Sigmoid colon (tissue), 7 donors: ENCODE data around the gene ATG5. TPM values are rescaled to one million over a fixed set of nuclear protein-coding genes. Genes with fewer than 3 reads are reported as not detected.
"Not testable (repeated sequence)": the region's sequence is repeated elsewhere in the genome, so short reads cannot be mapped to it uniquely, and the experiment has no call there.

Experiments
- DNase-seq: peaks from one replicate; pipeline ENCODE4 v3.0.0-alpha.2; 2019
- H3K27ac ChIP-seq, 4 donors: fragments of 200-600 bp; sonication (generic); one replicate each; pipeline ENCODE4 v1.5.1; 2016 to 2019; ENCODE audit warnings: mild to moderate bottlenecking in 1 of 4
- H3K27me3 ChIP-seq, 3 donors: fragments of 200-600 bp; sonication (generic); one replicate each; pipeline ENCODE4 v1.5.1; 2019; ENCODE audit warnings: mild to moderate bottlenecking in 1 of 3
- H3K36me3 ChIP-seq, 4 donors: fragments of 200-600 bp; sonication (generic); one replicate each; pipeline ENCODE4 v1.5.1; 2016 to 2019
- H3K4me1 ChIP-seq, 4 donors: fragments of 200-600 bp; sonication (generic); one replicate each; pipeline ENCODE4 v1.5.1; 2017 to 2019
- H3K4me3 ChIP-seq, 4 donors: fragments of 200-600 bp; sonication (generic); one replicate each; pipeline ENCODE4 v1.5.1; 2017 to 2019; ENCODE audit warnings: mild to moderate bottlenecking in 2 of 4, moderate library complexity in 1 of 4
- H3K9me3 ChIP-seq, 4 donors: fragments of 200-600 bp in 3 of 4; sonication (generic) in 3 of 4; one replicate each; pipeline versions ENCODE4 v1.5.1 to v1.6.1; 2013 to 2019
- CTCF ChIP-seq, 4 experiments: fragments of 450-650 bp in 3 of 4; fragments of 200-600 bp in 1 of 4; IDR thresholded peaks; one replicate each; pipeline ENCODE4 v1.5.1; 2016 to 2019; ENCODE audit warnings: antibody characterized with exemption in 4 of 4, mild to moderate bottlenecking in 3 of 4, moderate library complexity in 2 of 4
- EP300 ChIP-seq, 4 donors: sonication (generic); formaldehyde crosslinking; IDR thresholded peaks; one replicate each; pipeline ENCODE4 v1.6.1; 2017; ENCODE audit warnings: antibody characterized with exemption in 4 of 4
- POLR2A ChIP-seq, 2 donors: fragments of 450-650 bp; IDR thresholded peaks; one replicate each; pipeline ENCODE4 v1.6.1; 2016; ENCODE audit warnings: antibody characterized with exemption in 2 of 2, mild to moderate bottlenecking in 2 of 2, moderate library complexity in 2 of 2
- POLR2AphosphoS5 ChIP-seq, 4 donors: sonication (generic); formaldehyde crosslinking; IDR thresholded peaks; one replicate each; pipeline ENCODE4 v1.6.1; 2017; ENCODE audit warnings: antibody characterized with exemption in 4 of 4
- WGBS, 2 donors: extraction: QIAGEN DNeasy Blood & Tissue Kit; methylation state at CpG; one replicate each; pipeline ENCODE4 v1.1.7; 2013; 5-methylcytosine and 5-hydroxymethylcytosine counted together
- intact Hi-C: fragments of 100-400 bp; cut with DNase I; formaldehyde crosslinking; loops from one replicate; pipeline ENCODE4 v1.15.1; 2023
- polyA plus RNA-seq, 3 donors: library from polyadenylated mRNA; stranded (reverse); fragments of 200-250 nt; gene quantifications; one replicate each; pipeline ENCODE4 v1.2.3, GENCODE V29; 2013
- total RNA-seq, 4 donors: library from RNA; depleted of rRNA; stranded (reverse); fragments of >200 nt; gene quantifications; one replicate each; pipeline ENCODE4 v1.1.0, GENCODE V29; 2016
- donor health status: healthy with polysubstance abuse.
- donor health status: Bipolar disorder and iron deficiency.
- donor health status: healthy.

ATG5 gene
- total and polyA plus RNA-seq, 7 donors, result 27.8 to 59.2 (median 48.6) TPM

- no peak overlapping the region for H3K27ac ChIP-seq
- no peak for TF ChIP-seq POLR2AphosphoS5 (IDR thresholded peaks at IDR 0.05)
- no peaks in the 10 kb centered on the region for H3K36me3 ChIP-seq
- H3K27me3 ChIP-seq, result no peaks in the 10 kb centered on the region
- H3K4me1 ChIP-seq, result no peaks in the 10 kb centered on the region
- intact Hi-C loops, result no loop called here
- H3K4me3 ChIP-seq, result no peak overlapping the region
- no peaks in the 10 kb centered on the region for H3K9me3 ChIP-seq
- WGBS, 2 donors, result 88 to 93% methylated on average over 4 of the region's 4 CpGs
- no peak for DNase-seq
Measured at GRCh38 chr6:106152952-106153351, 172.6 kb downstream of the ATG5 start.

- H3K4me1 ChIP-seq, H3K36me3 ChIP-seq, H3K27ac ChIP-seq, intact Hi-C loops, H3K9me3 ChIP-seq, DNase-seq, H3K4me3 ChIP-seq, H3K27me3 ChIP-seq: not testable (repeated sequence)
- WGBS, 2 donors, result 79 to 86% methylated on average over 3 of the region's 3 CpGs
Measured at GRCh38 chr6:106152476-106152875, 173.1 kb downstream of the ATG5 start.

GRCh38 chr6:106149472-106150069 lies 176.0 kb downstream of the ATG5 start:
- WGBS, 2 donors, result 85 to 87% methylated on average over 1 of the region's 1 CpG
- Histone ChIP-seq H3K27ac (no peak overlapping the region), H3K36me3 (no peaks in the 10 kb centered on the region), H3K4me1 (no peaks in the 10 kb centered on the region), H3K9me3 (no peaks in the 10 kb centered on the region), H3K4me3 (no peak overlapping the region), H3K27me3 (no peaks in the 10 kb centered on the region)
- TF ChIP-seq EP300 (IDR thresholded peaks at IDR 0.05) (no peak), POLR2A (IDR thresholded peaks at IDR 0.05) (no peak), CTCF (IDR thresholded peaks at IDR 0.05) (no peak), POLR2AphosphoS5 (IDR thresholded peaks at IDR 0.05) (no peak)
- intact Hi-C loops, result no loop called here
- DNase-seq, result no peak

GRCh38 chr6:106147476-106147875 lies 178.1 kb downstream of the ATG5 start:
- Histone ChIP-seq H3K4me3 (no peak overlapping the region), H3K27ac (no peak overlapping the region), H3K9me3 (no peaks in the 10 kb centered on the region), H3K27me3 (no peaks in the 10 kb centered on the region), H3K36me3 (no peaks in the 10 kb centered on the region), H3K4me1 (no peaks in the 10 kb centered on the region)
- 53 to 64% methylated on average over 2 of the region's 2 CpGs for WGBS, 2 donors
- no peak for DNase-seq
- TF ChIP-seq CTCF (IDR thresholded peaks at IDR 0.05) (no peak), POLR2AphosphoS5 (IDR thresholded peaks at IDR 0.05) (no peak), EP300 (IDR thresholded peaks at IDR 0.05) (no peak), POLR2A (IDR thresholded peaks at IDR 0.05) (no peak)
- intact Hi-C loops, result no loop called here

- H3K4me3 ChIP-seq, result no peak overlapping the region
- no peaks in the 10 kb centered on the region for H3K4me1 ChIP-seq
- no peak overlapping the region for H3K27ac ChIP-seq
- no peak for TF ChIP-seq POLR2A (IDR thresholded peaks at IDR 0.05)
- no peak for TF ChIP-seq CTCF (IDR thresholded peaks at IDR 0.05)
- no peak for TF ChIP-seq POLR2AphosphoS5 (IDR thresholded peaks at IDR 0.05)
- TF ChIP-seq EP300 (IDR thresholded peaks at IDR 0.05), result no peak
- intact Hi-C loops, result no loop called here
- no peak for DNase-seq
- no peaks in the 10 kb centered on the region for H3K36me3 ChIP-seq
- no peaks in the 10 kb centered on the region for H3K9me3 ChIP-seq
- no peaks in the 10 kb centered on the region for H3K27me3 ChIP-seq
- 83 to 93% methylated on average over 2 of the region's 2 CpGs for WGBS, 2 donors
Measured at GRCh38 chr6:106146852-106147351, 178.7 kb downstream of the ATG5 start.

- TF ChIP-seq POLR2AphosphoS5 (IDR thresholded peaks at IDR 0.05), result no peak
- no peak for TF ChIP-seq POLR2A (IDR thresholded peaks at IDR 0.05)
- no peak for TF ChIP-seq CTCF (IDR thresholded peaks at IDR 0.05)
- no peak for TF ChIP-seq EP300 (IDR thresholded peaks at IDR 0.05)
- DNase-seq, result no peak
- 72 to 77% methylated on average over 7 of the region's 7 CpGs for WGBS, 2 donors
- Histone ChIP-seq H3K27ac (no peak overlapping the region), H3K9me3 (no peaks in the 10 kb centered on the region), H3K27me3 (no peaks in the 10 kb centered on the region), H3K4me1 (no peaks in the 10 kb centered on the region), H3K4me3 (no peak overlapping the region), H3K36me3 (no peaks in the 10 kb centered on the region)
- intact Hi-C loops, result no loop called here
Measured at GRCh38 chr6:106145741-106146227, 179.8 kb downstream of the ATG5 start.
